Stimulated activated CD8-positive, alpha-beta memory T cell treated with anti-CD3 and anti-CD28 coated beads, Interleukin-2, amount 100 ng/mL, for 48 hours (primary cell): Measurements from ENCODE around the gene COX6A2.
A peak's percentile ranks its signal among the peaks of the same experiment; 100 is the strongest.

Experiments
- DNase-seq, 2 donors: peaks; one replicate each; pipeline ENCODE4 v3.0.0-alpha.2; 2020; ENCODE audit warnings: low read depth in 2 of 2

COX6A2 gene

DNA sequence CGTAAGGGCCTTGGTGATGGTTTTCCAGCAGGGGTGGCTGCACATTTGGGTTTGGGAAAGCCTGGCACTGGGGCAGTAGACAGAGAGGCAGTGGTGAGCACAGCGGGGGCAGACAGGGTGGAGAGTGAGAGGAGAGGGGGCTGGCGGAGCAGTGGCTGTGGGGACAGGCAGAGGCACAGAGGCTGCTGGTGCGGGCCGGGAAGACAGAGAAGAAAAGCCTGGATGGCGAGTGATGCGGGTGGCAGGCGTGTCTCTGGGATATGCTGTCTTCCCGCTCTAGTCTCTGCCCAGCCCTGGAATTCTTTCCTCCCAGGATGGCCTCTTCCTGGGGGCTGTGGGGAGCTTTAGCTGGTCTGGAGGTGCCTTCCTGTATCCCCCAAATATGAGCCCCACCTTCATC, 18.1 kb downstream of the COX6A2 start:
- DNase-seq: no peak

DNA sequence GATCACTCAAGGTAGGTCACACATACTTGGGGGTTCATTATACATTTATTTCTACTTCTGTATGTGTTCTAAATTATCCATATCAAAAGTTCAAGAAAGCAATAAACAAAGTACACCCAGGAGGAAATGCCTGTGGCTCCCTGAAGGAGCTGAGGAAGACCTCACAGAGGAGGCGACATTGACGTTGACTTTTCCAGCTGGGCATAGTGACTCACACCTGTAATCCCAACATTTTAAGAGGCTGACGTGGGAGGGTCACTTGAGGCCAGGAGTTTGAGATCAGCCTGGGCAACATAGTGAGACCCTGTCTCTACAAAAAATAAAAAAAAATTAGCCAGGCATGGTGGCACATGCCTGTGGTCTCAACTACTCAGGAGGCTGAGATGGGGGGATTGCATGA, 18.7 kb downstream of the COX6A2 start:
- DNase-seq: no peak

DNA sequence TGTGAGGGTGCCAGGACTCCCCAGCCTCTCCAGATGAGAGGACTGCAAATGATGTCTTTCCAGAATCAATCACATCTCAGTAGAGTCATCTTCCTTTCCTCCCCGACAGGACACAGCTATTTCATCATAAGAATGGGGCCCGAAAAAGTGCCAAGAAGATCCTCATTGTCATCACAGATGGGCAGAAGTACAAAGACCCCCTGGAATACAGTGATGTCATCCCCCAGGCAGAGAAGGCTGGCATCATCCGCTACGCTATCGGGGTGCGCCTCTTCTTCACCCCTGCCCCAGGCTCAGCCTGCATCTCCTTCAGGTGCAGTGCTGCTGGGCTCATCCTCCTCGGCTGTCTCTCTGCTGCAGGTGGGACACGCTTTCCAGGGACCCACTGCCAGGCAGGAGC, 20.8 kb downstream of the COX6A2 start:
- no peak for DNase-seq

DNA sequence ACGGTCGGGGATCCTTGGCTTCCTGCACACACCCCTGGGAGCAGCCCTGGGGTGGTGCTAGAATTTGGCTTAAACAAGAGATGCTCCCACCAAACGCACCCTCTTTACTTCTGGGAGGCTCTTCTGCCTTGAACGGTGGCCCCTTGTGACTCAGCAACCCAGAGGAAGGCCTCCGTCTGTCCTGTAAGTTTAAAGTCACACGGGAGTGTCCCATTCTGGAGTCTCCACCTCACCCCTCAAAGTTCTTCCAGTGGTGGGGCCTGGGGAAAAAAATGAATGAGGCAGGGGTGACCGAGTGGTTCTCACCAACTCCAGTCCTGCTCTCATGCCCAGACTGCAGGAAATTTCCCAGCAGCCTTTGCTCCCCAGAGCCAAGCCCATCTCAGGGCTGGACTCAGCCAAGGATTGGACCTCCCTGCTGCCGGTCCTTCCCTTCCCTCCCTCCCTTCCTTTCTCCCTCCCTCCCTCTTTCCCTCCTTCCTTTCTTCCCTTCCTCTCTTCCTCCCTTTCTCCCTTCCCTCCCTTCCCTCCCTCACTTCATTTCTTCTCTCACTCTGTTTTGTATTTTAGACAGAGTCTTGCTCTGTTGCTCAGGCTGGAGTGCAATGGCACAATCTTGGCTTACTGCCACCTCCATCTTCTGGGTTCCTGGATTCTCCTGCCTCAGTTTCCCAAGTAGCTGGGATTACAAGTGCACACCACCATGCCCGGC, 23.7 kb downstream of the COX6A2 start:
- no peak for DNase-seq

DNA sequence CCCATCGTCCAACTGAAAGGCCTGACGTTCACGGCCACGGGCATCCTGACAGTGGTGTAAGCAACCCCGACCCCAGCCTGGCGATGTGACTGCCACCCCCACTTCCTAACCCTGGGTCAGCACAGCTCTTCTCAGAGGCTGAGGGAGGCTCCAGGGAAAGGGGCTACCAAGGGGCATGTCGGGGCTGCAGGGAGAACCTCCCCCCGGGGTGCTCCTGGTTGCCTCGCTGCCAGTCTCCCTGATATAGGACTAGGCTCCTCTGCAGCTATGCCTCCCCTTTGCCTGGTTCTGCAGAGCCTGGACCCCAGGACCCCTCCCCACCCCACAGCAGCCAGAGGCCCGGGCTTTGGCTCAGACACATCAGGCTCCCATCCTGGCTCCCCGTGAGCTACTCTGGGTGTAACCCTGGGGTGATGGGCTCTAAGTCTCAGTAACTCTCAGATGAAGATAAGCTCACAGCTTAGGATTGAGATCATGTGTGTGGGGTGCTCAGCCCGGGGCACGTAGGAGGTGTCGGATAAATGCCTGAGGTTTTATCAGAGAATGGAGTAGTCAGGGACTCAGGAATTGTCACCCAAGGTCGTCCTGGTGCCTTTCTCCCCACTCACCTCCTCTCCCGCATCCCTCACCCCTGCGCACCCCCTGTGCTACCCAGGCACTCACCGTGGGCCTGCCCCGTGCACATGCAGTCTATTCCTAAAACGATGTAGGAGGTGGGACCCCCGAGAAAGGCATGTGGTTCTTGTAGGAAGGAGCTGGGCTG, 24.4 kb downstream of the COX6A2 start:
- no peak for DNase-seq

DNA sequence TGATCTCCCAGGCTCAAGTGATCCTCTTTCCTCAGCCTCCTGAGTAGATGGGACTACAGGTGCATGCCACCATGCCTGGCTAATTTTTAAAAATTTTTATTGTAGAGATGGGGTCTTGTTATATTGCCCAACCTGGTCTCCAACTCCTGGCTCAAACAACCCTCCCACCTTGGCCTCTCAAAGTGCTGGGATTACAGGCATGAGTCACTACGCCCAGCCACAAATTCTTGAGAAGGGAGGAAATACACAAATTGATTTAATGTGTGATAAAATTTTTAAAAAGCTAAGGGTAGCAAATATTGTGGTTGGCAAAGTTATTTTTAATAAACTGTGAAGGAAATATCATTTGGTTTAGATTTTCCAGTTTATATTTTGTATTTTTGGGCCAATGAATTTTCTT, 25.5 kb downstream of the COX6A2 start:
- no peak for DNase-seq

DNA sequence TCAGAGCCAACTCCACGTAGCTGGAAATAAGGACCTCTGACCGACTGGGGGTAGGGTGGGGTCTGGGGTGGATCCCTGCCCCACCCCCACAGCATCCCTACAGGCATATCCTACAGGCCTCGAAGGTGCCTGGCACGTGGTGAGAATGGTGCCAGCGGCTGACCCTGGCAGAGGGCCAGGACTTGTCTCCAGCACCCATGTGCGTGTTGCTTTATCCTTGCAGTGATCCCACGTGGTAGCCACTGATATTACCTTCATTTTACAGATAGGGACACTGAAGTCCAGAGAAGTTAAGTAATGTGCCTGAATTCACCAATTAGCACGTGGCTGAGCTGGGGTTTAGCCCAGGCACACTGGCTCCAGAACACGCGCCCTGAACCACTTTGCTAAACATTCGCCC, 26.7 kb downstream of the COX6A2 start:
- DNase-seq: no peak

DNA sequence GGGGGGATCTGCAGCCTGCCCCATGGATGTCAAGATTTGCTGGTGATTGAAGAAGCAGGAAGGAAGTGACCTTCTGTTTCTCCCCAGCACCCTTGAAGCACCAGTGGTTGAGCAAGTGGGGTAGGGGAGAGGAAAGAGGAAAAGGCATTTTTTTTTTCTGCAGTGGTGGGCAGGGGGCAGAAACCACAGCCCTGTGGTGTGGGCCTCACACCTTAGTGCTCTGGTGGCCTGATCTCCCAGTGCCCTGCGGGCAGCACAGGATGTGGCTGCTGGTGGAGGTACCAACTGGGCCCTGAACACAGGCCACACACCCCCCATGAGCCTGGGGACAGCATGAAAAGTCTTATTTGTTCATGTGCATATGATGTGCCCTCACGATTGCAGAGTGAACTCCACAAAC, 28.0 kb downstream of the COX6A2 start:
- no peak for DNase-seq

DNA sequence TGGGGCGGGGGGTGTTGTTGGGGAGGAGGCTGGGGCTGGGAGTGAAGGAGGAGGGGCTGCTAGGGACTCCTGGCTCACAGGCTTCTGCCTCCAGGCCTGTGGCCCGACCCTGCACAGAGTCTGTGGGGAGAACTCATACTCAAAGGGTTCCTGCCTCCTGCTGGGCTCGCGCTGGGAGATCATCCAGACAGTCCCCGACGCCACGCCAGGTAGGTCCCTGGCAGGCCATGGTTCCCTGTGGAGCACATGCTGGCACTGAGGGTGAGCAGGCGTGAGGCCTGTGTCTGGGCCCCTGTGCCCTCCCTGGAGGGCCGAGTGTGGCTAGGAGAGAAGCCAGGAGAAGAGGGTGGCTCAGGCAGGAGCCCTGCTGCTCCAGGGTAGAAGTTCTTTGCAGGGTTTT, 30.5 kb downstream of the COX6A2 start:
- DNase-seq: no peak

DNA sequence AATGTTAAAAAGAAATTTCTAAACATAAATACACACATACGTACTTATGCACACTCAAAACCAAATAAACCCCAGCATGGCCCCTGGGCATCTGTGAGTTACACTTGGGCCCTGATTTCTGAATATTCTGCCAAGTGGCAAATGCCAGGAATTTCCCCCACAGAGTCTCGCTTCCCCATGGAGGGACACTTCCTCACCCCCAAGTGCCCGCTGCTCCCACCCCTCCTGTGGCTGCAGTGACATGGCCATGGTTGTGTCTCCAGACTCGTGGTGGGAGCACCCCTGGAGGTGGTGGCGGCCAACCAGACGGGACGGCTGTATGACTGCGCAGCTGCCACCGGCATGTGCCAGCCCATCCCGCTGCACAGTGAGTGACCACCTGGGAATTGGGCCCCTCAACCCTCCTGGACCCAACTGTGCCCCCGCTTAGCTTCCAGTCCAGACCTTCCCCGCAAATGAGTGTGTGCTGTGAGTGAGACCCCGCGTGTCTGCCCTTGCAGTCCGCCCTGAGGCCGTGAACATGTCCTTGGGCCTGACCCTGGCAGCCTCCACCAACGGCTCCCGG, 31.0 kb downstream of the COX6A2 start:
- no peak for DNase-seq

DNA sequence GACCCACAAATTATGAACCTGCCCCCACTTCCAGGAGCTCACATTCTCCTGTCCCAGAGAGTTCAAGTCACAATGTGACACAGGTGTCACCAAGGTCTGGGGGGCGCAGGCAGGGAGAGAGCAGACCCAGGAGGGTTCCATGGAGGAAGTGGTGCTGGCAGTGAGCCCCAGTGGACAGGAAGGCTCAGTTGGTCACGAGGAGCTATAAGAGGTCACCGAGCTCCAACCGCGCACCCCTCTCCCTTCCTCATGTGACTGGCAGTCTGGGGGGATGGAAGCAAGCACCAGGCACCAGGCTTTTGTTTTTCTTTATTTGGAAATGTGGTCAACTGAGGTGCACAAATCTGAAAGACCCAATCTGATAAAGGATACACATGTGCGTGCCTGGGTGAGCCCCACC, 32.5 kb downstream of the COX6A2 start:
- no peak for DNase-seq

DNA sequence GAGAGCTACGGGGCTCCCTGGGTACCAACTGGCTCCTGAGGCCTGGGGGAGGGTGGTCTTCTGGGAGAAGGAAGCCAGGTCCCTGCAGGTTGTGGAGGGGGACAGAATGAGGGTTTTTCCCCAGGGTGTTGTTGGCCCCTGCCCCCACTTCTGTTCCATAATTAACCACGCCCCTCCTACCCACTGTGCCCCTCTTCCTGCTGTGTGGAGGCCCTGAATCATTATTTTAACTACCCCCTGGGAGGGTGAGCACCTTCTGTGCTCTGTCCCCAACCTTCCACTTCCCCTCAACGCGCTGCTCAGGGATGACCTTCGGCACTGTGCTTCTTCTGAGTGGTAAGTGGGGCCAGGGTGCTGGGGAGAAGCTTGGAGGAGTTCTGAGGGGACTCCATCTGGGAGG, 35.1 kb downstream of the COX6A2 start, which contains the start of gene ITGAD:
Gene ITGAD (plus strand): TSS at position 280 of the 400 bp plus-strand sequence. CDS start 26 bp downstream, at position 306.
- DNase-seq: no peak

DNA sequence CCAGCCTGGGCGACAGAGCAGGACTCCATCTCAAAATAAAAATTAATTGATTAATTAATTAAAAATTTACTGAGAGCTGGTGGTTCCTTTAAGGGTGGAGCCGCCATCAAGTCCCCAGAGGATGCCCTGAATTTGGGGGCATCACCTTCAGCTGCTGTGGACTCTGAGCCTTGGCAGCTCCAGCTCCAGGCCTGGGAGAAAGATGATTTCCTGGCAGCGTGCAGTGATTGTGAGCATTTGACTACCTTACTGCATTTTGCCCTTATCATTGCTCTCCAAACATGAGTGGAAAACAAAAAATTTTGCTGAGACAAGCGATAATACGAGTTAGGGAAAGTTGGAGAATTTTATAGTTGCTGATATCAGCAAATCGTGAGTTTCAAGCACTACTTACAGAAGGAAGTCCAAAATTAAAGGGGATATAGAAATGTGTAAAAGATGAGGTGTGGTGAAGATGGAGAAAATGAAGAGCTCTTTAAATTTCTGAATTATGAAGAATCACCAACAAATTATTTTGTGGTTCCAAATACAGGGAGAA, 37.6 kb downstream of the COX6A2 start:
- no peak for DNase-seq

DNA sequence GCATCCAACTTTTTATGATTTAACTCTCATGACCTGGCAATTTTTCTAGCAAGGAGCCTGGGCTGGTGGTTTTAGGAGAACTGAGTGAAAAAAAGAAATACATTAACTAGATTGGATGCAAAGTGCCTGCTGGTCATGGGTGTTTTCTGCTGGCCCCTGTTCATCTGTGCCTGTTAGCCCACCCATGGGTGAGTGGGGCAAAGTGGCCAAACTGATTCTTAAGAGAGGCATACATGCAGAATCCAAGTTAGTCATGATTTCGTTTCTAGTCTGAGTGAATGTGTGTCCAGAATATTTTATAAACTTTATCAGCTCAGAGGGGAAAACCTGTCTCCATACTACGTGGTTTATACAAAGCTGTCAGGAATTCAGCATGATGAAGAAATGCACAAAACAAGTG, 39.6 kb downstream of the COX6A2 start:
- DNase-seq: no peak

DNA sequence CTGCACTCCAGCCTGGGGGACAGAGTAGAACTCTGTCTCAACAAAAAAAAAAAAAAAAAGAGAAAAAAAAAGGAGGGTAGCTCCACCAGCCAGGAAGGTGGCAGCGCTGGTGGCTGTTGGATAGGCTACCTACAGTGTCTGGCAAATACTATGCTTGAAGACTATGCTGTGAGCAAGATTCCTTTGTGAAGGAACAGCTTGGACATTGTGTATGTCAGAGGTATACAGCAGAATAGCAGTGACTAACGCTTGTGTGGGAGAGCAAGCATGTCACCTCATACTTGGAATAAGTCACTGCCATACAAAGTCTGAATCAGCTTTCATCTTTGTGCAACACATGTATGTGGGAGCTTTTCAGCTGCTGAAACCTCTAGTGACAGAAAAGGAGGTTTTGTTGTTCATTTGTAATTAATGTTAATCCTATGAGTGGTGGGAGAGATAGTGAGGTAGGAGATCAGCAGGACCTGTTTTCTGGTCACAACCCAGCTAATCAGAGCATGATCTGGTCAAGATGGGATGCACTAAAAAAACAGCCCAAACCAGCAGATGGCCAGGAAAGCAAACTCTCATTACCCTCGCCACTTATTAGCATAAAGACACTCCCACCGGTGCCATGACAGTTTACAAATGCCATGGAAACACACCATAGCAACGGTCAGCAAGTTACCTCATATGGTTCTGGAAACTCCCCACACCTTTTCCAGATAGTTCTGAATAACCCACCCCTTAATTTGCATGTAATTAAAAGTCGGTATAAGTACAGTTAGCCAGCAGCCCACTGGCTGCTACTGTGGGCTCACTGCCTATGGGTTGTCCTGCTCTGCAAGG, 41.8 kb downstream of the COX6A2 start:
- DNase-seq: no peak

DNA sequence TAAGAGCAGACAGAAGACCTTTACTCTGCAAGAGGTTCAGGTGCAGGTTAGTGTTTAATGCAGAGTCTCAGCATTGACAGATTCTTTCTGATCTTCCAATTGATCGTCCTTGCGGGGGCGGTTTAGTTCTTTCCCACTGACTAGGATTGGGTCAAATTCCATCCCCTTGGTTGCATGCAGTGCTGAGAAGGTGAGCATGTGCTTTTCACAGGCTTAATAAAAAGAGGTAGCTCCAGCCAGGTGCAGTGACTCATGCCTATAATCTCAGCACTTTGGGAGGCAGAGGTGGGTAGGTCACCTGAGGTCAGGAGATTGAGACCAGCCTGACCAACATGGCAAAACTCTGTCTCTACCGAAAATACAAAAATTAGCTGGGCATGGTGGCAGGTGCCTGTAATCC, 42.5 kb downstream of the COX6A2 start:
- no peak for DNase-seq

DNA sequence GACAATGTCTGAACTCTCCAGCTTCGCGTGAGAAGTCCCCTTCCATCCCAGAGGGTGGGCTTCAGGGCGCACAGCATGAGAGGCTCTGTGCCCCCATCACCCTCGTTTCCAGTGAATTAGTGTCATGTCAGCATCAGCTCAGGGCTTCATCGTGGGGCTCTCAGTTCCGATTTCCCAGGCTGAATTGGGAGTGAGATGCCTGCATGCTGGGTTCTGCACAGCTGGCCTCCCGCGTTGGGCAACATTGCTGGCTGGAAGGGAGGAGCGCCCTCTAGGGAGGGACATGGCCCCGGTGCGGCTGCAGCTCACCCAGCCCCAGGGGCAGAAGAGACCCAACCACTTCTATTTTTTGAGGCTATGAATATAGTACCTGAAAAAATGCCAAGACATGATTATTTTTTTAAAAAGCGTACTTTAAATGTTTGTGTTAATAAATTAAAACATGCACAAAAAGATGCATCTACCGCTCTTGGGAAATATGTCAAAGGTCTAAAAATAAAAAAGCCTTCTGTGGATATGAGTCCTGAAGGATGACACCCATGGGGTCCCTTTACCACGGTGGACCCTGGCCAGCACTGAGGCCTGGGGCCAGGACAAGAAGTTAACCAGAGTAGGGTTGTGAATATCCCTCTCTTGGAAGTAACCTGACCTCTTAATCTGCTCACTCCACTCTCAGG, 45.5 kb downstream of the COX6A2 start:
- peak; percentile 58 to 60 for DNase-seq

DNA sequence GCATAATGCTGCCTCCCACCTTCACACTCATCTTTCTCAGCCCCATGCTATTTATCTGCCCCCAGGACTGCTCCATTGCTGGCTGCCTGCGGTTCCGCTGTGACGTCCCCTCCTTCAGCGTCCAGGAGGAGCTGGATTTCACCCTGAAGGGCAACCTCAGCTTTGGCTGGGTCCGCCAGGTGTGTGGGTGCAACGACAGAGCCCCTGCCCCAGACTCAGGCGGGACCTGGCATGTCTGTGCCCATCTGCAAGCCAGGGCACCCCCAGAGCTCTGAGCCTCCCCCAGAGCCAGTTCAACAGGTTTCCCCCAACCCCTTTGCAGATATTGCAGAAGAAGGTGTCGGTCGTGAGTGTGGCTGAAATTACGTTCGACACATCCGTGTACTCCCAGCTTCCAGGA, 48.0 kb downstream of the COX6A2 start:
- no peak for DNase-seq
